Measurements from ENCODE around the gene VSTM4. TPM values are rescaled to one million over a fixed set of nuclear protein-coding genes. Genes with fewer than 3 reads are reported as not detected.

The VSTM4 gene
- total and polyA plus RNA-seq, 2 of the 4 experiments (the other 2 are of a cell fraction): 2.4 to 2.9 TPM

GRCh38 chr10:49025347-49025983 lies 89.9 kb downstream of the VSTM4 start:
- TF ChIP-seq RCOR1 (IDR thresholded peaks at IDR 0.05; ENCODE audit: insufficient replicate concordance, low read length) (no peak), FOS (IDR thresholded peaks at IDR 0.05; ENCODE audit: low read depth, low read length) (no peak), POLR2A (IDR thresholded peaks at IDR 0.05; ENCODE audit: low read depth, low read length) (no peak), NFE2L2 (IDR thresholded peaks at IDR 0.05; ENCODE audit: low read depth, low read length) (no peak), SMC3 (IDR thresholded peaks at IDR 0.05; ENCODE audit: low read depth, low read length) (no peak), CHD1 (IDR thresholded peaks at IDR 0.05; ENCODE audit: low read depth, low read length) (no peak), BHLHE40 (IDR thresholded peaks at IDR 0.05; ENCODE audit: low read depth, low read length) (no peak), MAZ (IDR thresholded peaks at IDR 0.05; ENCODE audit: borderline replicate concordance, low read depth, low read length) (no peak), USF2 (IDR thresholded peaks at IDR 0.05; ENCODE audit: low read depth, low read length) (no peak), CEBPB (IDR thresholded peaks at IDR 0.05; ENCODE audit: low read depth, low read length) (no peak), CTCF (conservative IDR thresholded peaks at IDR 0.05; ENCODE audit: low read depth, low read length) (no peak), MAFK (IDR thresholded peaks at IDR 0.05; ENCODE audit: low read depth, low read length) (no peak), MXI1 (IDR thresholded peaks at IDR 0.05; ENCODE audit: borderline replicate concordance, low read depth, low read length) (no peak), ELK1 (IDR thresholded peaks at IDR 0.05; ENCODE audit: borderline replicate concordance, low read depth, low read length) (no peak), RFX5 (IDR thresholded peaks at IDR 0.05; ENCODE audit: low read depth, low read length) (no peak), RAD21 (IDR thresholded peaks at IDR 0.05; ENCODE audit: low read length) (no peak)
- no peak for ATAC-seq (ENCODE audit: low read depth)
- no peak overlapping the region for H3K18ac ChIP-seq (ENCODE audit: low read depth, low read length)
- no peak overlapping the region for H2AK9ac ChIP-seq (replicated peaks; ENCODE audit: low read depth, low read length, poor library complexity)
- in situ Hi-C loops (cut with MboI; ENCODE audit: low sequenced_read_pairs) (no loop called here), dilution Hi-C loops (cut with HindIII; ENCODE audit: low sequenced_read_pairs, unreplicated experiment) (no loop called here), intact Hi-C loops (cut with micrococcal nuclease) (no loop called here)
- ChIA-PET POLR2A (ENCODE audit: unreplicated experiment) (no interaction called here), CTCF (no interaction called here)
- H2BK120ac ChIP-seq (ENCODE audit: low read depth, low read length): no peak overlapping the region
- no peaks in the 10 kb centered on the region for H4K20me1 ChIP-seq (ENCODE audit: insufficient read depth, low read length)
- no peak overlapping the region for H4K91ac ChIP-seq (ENCODE audit: insufficient read depth, low read depth, low read length)
- H2BK5ac ChIP-seq (ENCODE audit: low read depth, low read length, poor library complexity, severe bottlenecking): no peak overlapping the region
- no peak overlapping the region for H4K8ac ChIP-seq (ENCODE audit: low read depth in 2 of 2, low read length in 2 of 2)
- H3K36me3 ChIP-seq (ENCODE audit: control insufficient read depth, insufficient read depth, low read length): peaks cover 5% of the 10 kb centered on the region; the same call in 1 of the 2 replicates
- no peak overlapping the region for H3K4ac ChIP-seq (ENCODE audit: low read depth, low read length)
- H3K9me3 ChIP-seq (ENCODE audit: control insufficient read depth, insufficient read depth, low read length): no peaks in the 10 kb centered on the region
- H3K4me3 ChIP-seq (ENCODE audit: insufficient read depth, low read depth, low read length): no peak overlapping the region
- H3K23ac ChIP-seq (ENCODE audit: low read depth, low read length): no peak overlapping the region
- H3K79me1 ChIP-seq (ENCODE audit: low read depth in 1 of 2, low read length in 2 of 2): no peaks in the 10 kb centered on the region
- DNase-seq: no peak
- H3K27me3 ChIP-seq (ENCODE audit: control insufficient read depth, insufficient read depth, low read length): no peaks in the 10 kb centered on the region
- no peak overlapping the region for H3K56ac ChIP-seq (ENCODE audit: extremely low read depth, insufficient read depth, low read length)
- H3K9ac ChIP-seq (ENCODE audit: low read depth, low read length): no peak overlapping the region
- H3K27ac ChIP-seq (ENCODE audit: insufficient read depth, low read length): no peak overlapping the region
- H3K4me2 ChIP-seq (ENCODE audit: low read depth, low read length): no peak overlapping the region
- H3K14ac ChIP-seq (replicated peaks; ENCODE audit: low read depth, low read length): no peak overlapping the region
- no peak overlapping the region for H2BK20ac ChIP-seq (ENCODE audit: low read depth, low read length)
- H2AFZ ChIP-seq (replicated peaks; ENCODE audit: low read length, poor library complexity): no peak overlapping the region
- peaks cover 5% of the 10 kb centered on the region; the same call in 1 of the 2 replicates for H3K9me1 ChIP-seq (ENCODE audit: insufficient read depth, low read length)
- no peak overlapping the region for H2AK5ac ChIP-seq (ENCODE audit: low read depth, low read length)
- H4K5ac ChIP-seq (ENCODE audit: low read depth, low read length): no peak overlapping the region
- no peak overlapping the region for H2BK15ac ChIP-seq (ENCODE audit: low read depth, low read length)
- BruUV-seq (replicated peaks): no TSS peak
- WGBS, 2 experiments (ENCODE audit: extremely low coverage in 2 of 2, insufficient read length in 1 of 2): 86% methylated on average over 4 of the region's 7 CpGs; no CpG with 5 or more reads in 1 of the 2 experiments
- peaks cover 7% of the 10 kb centered on the region; the same call in 1 of the 2 replicates for H3K4me1 ChIP-seq (ENCODE audit: control insufficient read depth, insufficient read depth, low read length)
